ENCODE measurements around the gene PIP5K1B. TPM values are rescaled to one million over a fixed set of nuclear protein-coding genes. Genes with fewer than 3 reads are reported as not detected.

PIP5K1B gene
- total RNA-seq, 1 experiment from 2014 or later: 0.20 TPM

- no peak for TF ChIP-seq REST (IDR thresholded peaks at IDR 0.05; ENCODE audit: low read depth)
- TF ChIP-seq ZFX (IDR thresholded peaks at IDR 0.05): no peak
- no peak for TF ChIP-seq EZH2phosphoT487 (IDR thresholded peaks at IDR 0.05; ENCODE audit: borderline replicate concordance)
- TF ChIP-seq SP1 (IDR thresholded peaks at IDR 0.05; ENCODE audit: low read depth): no peak
- no peak for TF ChIP-seq TCF7L2 (IDR thresholded peaks at IDR 0.05; ENCODE audit: borderline replicate concordance, extremely low read depth, insufficient read depth, insufficient read length)
- no peak for TF ChIP-seq JUND (IDR thresholded peaks at IDR 0.05)
Measured at GRCh38 chr9:68721666-68722330, 16.8 kb downstream of the PIP5K1B start (continued).

- Histone ChIP-seq H3K9me3 (ENCODE audit: control insufficient read depth in 1 of 2, insufficient read depth in 1 of 2, low read depth in 1 of 2, low read length in 2 of 2) (no peaks in the 10 kb centered on the region), H4K20me1 (ENCODE audit: insufficient read depth) (no peaks in the 10 kb centered on the region), H3K4me3 (replicated peaks in 1 of 2; ENCODE audit: low read depth in 1 of 2, low read length in 2 of 2) (no peak overlapping the region), H3K4me2 (ENCODE audit: low read length) (no peak overlapping the region), H3K4me1 (ENCODE audit: control insufficient read depth in 1 of 2, insufficient read depth in 2 of 2, low read length in 2 of 2) (no peaks in the 10 kb centered on the region), H3K27me3 (ENCODE audit: insufficient read depth, low read length) (peaks cover 20% of the 10 kb centered on the region), H3K36me3 (ENCODE audit: control insufficient read depth in 1 of 2, insufficient read depth in 2 of 2, low read length in 2 of 2) (no peaks in the 10 kb centered on the region), H2AFZ (ENCODE audit: low read depth, low read length, poor library complexity, severe bottlenecking) (no peak overlapping the region), H3K9ac (ENCODE audit: low read length) (no peak overlapping the region), H3K27ac (ENCODE audit: low read depth, low read length) (no peak overlapping the region), H3K79me2 (ENCODE audit: insufficient read depth, low read length) (no peaks in the 10 kb centered on the region), H3K9me2 (ENCODE audit: insufficient read depth) (no peaks in the 10 kb centered on the region)
- ATAC-seq (no peak), DNase-seq (ENCODE audit: low read depth, low spot score) (no peak)
- RAD21 ChIA-PET (ENCODE audit: low non-redundant PET in 1 of 2, low total read pairs in 2 of 2, uncharacterized antibody in 2 of 2, unreplicated experiment in 2 of 2): no interaction called here
- POLR2A ChIA-PET: no interaction called here
- intact Hi-C loops (cut with micrococcal nuclease): no loop called here
- TF ChIP-seq ELF1 (IDR thresholded peaks at IDR 0.05; ENCODE audit: borderline replicate concordance, low read depth): no peak
- TF ChIP-seq SP1 (IDR thresholded peaks at IDR 0.05; ENCODE audit: low read depth): no peak
- no peak for TF ChIP-seq JUND (IDR thresholded peaks at IDR 0.05)
- BruUV-seq (replicated peaks): no TSS peak
- CTCF ChIA-PET: no interaction called here
Measured at GRCh38 chr9:68725070-68725469, 20.0 kb downstream of the PIP5K1B start.

Measured in HCT116 (cell line).